Measurements from ENCODE around the gene PKD1L1. TPM values are rescaled to one million over a fixed set of nuclear protein-coding genes. Genes with fewer than 3 reads are reported as not detected.

The PKD1L1 gene
- polyA plus RNA-seq, 1 donor from 2014 or later = 2.0 TPM

DNA sequence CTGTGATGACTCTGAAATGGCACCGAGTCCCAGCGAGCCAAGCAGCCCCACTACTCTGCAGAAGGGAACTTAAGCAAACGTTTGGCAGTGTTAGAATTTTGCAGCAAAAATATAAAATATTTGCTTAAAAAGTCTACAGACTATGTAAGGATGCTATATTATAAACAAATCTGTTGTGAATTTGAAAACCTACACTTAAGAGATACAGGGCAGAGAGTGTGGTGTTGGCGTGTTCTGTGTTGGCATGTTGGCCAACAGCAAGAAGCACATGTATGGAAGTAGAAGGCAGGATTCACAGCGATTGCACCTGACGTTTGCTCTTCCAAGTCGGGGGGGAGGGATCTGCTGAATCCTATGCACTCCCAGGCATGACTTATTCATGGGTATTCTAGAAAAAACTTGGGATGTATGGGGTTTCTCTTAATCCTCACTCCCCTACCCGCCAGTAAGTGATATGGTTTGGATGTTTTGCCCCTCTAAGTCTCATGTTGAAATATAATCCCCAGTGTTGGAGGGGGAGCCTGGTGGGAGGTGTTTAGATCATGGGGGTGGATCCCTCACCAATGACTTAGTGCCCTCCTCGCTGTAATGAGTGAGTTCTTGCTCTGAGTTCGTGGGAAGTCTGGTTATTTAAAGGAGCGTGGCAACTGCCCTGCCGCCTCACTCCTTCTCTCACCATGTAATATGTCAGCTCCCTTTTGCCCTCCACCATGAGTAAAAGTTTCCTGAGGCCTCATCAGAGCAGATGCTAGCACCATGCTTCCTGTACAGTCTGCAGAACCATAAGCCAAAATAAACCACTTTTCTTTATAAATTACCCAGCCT, 62.1 kb downstream of the PKD1L1 start:
- Histone ChIP-seq H3K27ac (ENCODE audit: low read length) (no peak overlapping the region), H3K79me2 (replicated peaks; ENCODE audit: insufficient read depth, low read length) (no peaks in the 10 kb centered on the region), H3K9me3 (ENCODE audit: low read length) (no peaks in the 10 kb centered on the region), H4K20me1 (ENCODE audit: insufficient read depth) (no peaks in the 10 kb centered on the region), H3K4me2 (ENCODE audit: low read length) (no peak overlapping the region), H3F3A (ENCODE audit: insufficient read depth, low read length, poor library complexity, severe bottlenecking) (no peaks in the 10 kb centered on the region), H3K36me3 (ENCODE audit: insufficient read depth, low read length) (no peaks in the 10 kb centered on the region), H3K9me2 (ENCODE audit: insufficient read depth, low read length) (no peaks in the 10 kb centered on the region), H3K9ac (ENCODE audit: low read length) (no peak overlapping the region), H2AFZ (ENCODE audit: low read depth, low read length) (no peak overlapping the region), H3K4me3 (ENCODE audit: low read length) (no peak overlapping the region), H3K27me3 (ENCODE audit: insufficient read depth, low read depth, low read length) (no peaks in the 10 kb centered on the region)
- TF ChIP-seq MXI1 (conservative IDR thresholded peaks at IDR 0.05; ENCODE audit: poor library complexity, severe bottlenecking) (no peak), EZH2 (IDR thresholded peaks at IDR 0.05; ENCODE audit: borderline replicate concordance, insufficient read depth, low read length, poor library complexity, severe bottlenecking) (no peak), TAF1 (IDR thresholded peaks at IDR 0.05; ENCODE audit: low read depth) (no peak), RAD21 (conservative IDR thresholded peaks at IDR 0.05) (no peak), SMC3 (conservative IDR thresholded peaks at IDR 0.05; ENCODE audit: poor library complexity) (no peak), POLR2AphosphoS5 (IDR thresholded peaks at IDR 0.05) (no peak)
- TF ChIP-seq, protein P1, sequence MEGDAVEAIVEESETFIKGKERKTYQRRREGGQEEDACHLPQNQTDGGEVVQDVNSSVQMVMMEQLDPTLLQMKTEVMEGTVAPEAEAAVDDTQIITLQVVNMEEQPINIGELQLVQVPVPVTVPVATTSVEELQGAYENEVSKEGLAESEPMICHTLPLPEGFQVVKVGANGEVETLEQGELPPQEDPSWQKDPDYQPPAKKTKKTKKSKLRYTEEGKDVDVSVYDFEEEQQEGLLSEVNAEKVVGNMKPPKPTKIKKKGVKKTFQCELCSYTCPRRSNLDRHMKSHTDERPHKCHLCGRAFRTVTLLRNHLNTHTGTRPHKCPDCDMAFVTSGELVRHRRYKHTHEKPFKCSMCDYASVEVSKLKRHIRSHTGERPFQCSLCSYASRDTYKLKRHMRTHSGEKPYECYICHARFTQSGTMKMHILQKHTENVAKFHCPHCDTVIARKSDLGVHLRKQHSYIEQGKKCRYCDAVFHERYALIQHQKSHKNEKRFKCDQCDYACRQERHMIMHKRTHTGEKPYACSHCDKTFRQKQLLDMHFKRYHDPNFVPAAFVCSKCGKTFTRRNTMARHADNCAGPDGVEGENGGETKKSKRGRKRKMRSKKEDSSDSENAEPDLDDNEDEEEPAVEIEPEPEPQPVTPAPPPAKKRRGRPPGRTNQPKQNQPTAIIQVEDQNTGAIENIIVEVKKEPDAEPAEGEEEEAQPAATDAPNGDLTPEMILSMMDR (IDR thresholded peaks at IDR 0.05; ENCODE audit: poor library complexity, severe bottlenecking) = no peak

GRCh38 chr7:47885309-47885986, 62.8 kb downstream of the PKD1L1 start:
- no peaks in the 10 kb centered on the region for H3K36me3 ChIP-seq (ENCODE audit: insufficient read depth, low read length)
- H3K4me2 ChIP-seq (ENCODE audit: low read length) = no peak overlapping the region
- TF ChIP-seq EZH2 (IDR thresholded peaks at IDR 0.05; ENCODE audit: borderline replicate concordance, insufficient read depth, low read length, poor library complexity, severe bottlenecking) = no peak
- TF ChIP-seq, protein P1 (IDR thresholded peaks at IDR 0.05; ENCODE audit: poor library complexity, severe bottlenecking) = no peak
- no peak for TF ChIP-seq MXI1 (conservative IDR thresholded peaks at IDR 0.05; ENCODE audit: poor library complexity, severe bottlenecking)
- TF ChIP-seq, protein P2, sequence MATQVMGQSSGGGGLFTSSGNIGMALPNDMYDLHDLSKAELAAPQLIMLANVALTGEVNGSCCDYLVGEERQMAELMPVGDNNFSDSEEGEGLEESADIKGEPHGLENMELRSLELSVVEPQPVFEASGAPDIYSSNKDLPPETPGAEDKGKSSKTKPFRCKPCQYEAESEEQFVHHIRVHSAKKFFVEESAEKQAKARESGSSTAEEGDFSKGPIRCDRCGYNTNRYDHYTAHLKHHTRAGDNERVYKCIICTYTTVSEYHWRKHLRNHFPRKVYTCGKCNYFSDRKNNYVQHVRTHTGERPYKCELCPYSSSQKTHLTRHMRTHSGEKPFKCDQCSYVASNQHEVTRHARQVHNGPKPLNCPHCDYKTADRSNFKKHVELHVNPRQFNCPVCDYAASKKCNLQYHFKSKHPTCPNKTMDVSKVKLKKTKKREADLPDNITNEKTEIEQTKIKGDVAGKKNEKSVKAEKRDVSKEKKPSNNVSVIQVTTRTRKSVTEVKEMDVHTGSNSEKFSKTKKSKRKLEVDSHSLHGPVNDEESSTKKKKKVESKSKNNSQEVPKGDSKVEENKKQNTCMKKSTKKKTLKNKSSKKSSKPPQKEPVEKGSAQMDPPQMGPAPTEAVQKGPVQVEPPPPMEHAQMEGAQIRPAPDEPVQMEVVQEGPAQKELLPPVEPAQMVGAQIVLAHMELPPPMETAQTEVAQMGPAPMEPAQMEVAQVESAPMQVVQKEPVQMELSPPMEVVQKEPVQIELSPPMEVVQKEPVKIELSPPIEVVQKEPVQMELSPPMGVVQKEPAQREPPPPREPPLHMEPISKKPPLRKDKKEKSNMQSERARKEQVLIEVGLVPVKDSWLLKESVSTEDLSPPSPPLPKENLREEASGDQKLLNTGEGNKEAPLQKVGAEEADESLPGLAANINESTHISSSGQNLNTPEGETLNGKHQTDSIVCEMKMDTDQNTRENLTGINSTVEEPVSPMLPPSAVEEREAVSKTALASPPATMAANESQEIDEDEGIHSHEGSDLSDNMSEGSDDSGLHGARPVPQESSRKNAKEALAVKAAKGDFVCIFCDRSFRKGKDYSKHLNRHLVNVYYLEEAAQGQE (IDR thresholded peaks at IDR 0.05; ENCODE audit: borderline replicate concordance) = no peak
- no peak for TF ChIP-seq POLR2AphosphoS5 (IDR thresholded peaks at IDR 0.05)
- TF ChIP-seq EP300 (conservative IDR thresholded peaks at IDR 0.05; ENCODE audit: poor library complexity, severe bottlenecking) = no peak
- no peak for TF ChIP-seq SMC3 (conservative IDR thresholded peaks at IDR 0.05; ENCODE audit: poor library complexity)
- TF ChIP-seq TAF1 (IDR thresholded peaks at IDR 0.05; ENCODE audit: low read depth) = no peak
- TF ChIP-seq RAD21 (conservative IDR thresholded peaks at IDR 0.05) = no peak
- no peaks in the 10 kb centered on the region for H3K9me3 ChIP-seq (ENCODE audit: low read length)
- H3K9ac ChIP-seq (ENCODE audit: low read length) = no peak overlapping the region
- no peak overlapping the region for H2AFZ ChIP-seq (ENCODE audit: low read depth, low read length)
- no peak overlapping the region for H3K27ac ChIP-seq (ENCODE audit: low read length)
- H3K4me3 ChIP-seq (ENCODE audit: low read length) = no peak overlapping the region
- no peaks in the 10 kb centered on the region for H3F3A ChIP-seq (ENCODE audit: insufficient read depth, low read length, poor library complexity, severe bottlenecking)
- H3K27me3 ChIP-seq (ENCODE audit: insufficient read depth, low read depth, low read length) = no peaks in the 10 kb centered on the region
- H3K9me2 ChIP-seq (ENCODE audit: insufficient read depth, low read length) = no peaks in the 10 kb centered on the region
- H4K20me1 ChIP-seq (ENCODE audit: insufficient read depth) = no peaks in the 10 kb centered on the region
- H3K79me2 ChIP-seq (replicated peaks; ENCODE audit: insufficient read depth, low read length) = no peaks in the 10 kb centered on the region

Measured in neural cell (in vitro differentiated cells).